Endothelial cell of umbilical vein (primary cell): ENCODE results near the gene UBR3. TPM values are rescaled to one million over a fixed set of nuclear protein-coding genes. Genes with fewer than 3 reads are reported as not detected.

Source experiments
- BruUV-seq: library from RNA; stranded (reverse); fragments of 400-500 nt; replicated peaks from 2 replicates; lab custom pipeline; 2021; lab: Mats Ljungman, UMichigan
- CTCF ChIA-PET: fragments of 300-600, 350-600 bp; sonication (Branson Sonifier 250); formaldehyde crosslinking; loops from one replicate; lab custom pipeline; 2021; ENCODE audit warnings: antibody characterized with exemption, inconsistent platforms; lab: Charles Lee
- POLR2A ChIA-PET: fragments of 300-600, 350-600 bp; sonication (Branson Sonifier 250); formaldehyde crosslinking; loops from one replicate; lab custom pipeline; 2021; ENCODE audit warnings: antibody characterized with exemption, inconsistent platforms; lab: Charles Lee
- DNase-seq: peaks from one replicate; pipeline ENCODE4 v3.0.0-alpha.2; 2011; ENCODE audit warnings: low read depth, low spot score
- FAIRE-seq: peaks from 2 replicates; lab custom pipeline; 2011; peaks lifted over from hg19 to GRCh38; lab: Jason Lieb, UNC
- H2AFZ ChIP-seq: 2 replicates; pipeline ENCODE4 v1.6.0; 2012; ENCODE audit warnings: low read depth, low read length, control low read depth, inconsistent platforms
- H3K27ac ChIP-seq: 2 replicates; pipeline ENCODE4 v1.5.1; 2011; ENCODE audit warnings: low read depth, mild to moderate bottlenecking, control low read depth, low read length, moderate library complexity; ENCODE audit not compliant: insufficient read depth
- H3K27me3 ChIP-seq, 2 experiments: 2 replicates each; pipeline versions ENCODE4 v1.6.0 to v1.6.1; 2011; ENCODE audit warnings: low read length in 2 of 2, mixed read lengths in 1 of 2; ENCODE audit not compliant: control insufficient read depth in 2 of 2, insufficient read depth in 2 of 2
- H3K36me3 ChIP-seq, 2 experiments: 2 replicates in 1 of 2; 3 replicates in 1 of 2; pipeline ENCODE4 v1.5.1; 2011; ENCODE audit warnings: low read length in 2 of 2, mild to moderate bottlenecking in 1 of 2, moderate library complexity in 1 of 2; ENCODE audit not compliant: control insufficient read depth in 2 of 2, insufficient read depth in 2 of 2; ENCODE audit errors: extremely low read depth in 1 of 2
- H3K4me1 ChIP-seq: 3 replicates; pipeline ENCODE4 v1.5.1; 2011; ENCODE audit warnings: mild to moderate bottlenecking, low read length; ENCODE audit not compliant: control insufficient read depth, insufficient read depth; ENCODE audit errors: extremely low read depth
- H3K4me2 ChIP-seq: 2 replicates; pipeline ENCODE4 v1.6.1; 2011; ENCODE audit warnings: low read length, control low read depth, mixed read lengths; ENCODE audit not compliant: insufficient read depth
- H3K4me3 ChIP-seq, 3 experiments: fragments of 200-600 bp in 1 of 3; sonication (generic), shearing (Covaris generic) in 1 of 3; replicated peaks in 1 of 3; 2 replicates each; pipeline ENCODE4 v1.5.1; 2011 to 2016; ENCODE audit warnings: control low read depth in 3 of 3, low read length in 3 of 3, mild to moderate bottlenecking in 2 of 3, inconsistent platforms in 1 of 3, low read depth in 1 of 3, moderate library complexity in 1 of 3; ENCODE audit not compliant: insufficient read depth in 1 of 3
- H3K79me2 ChIP-seq: 2 replicates; pipeline ENCODE4 v1.6.0; 2012; ENCODE audit warnings: low read length, inconsistent platforms; ENCODE audit not compliant: control insufficient read depth, insufficient read depth
- H3K9ac ChIP-seq: replicated peaks from 2 replicates; pipeline ENCODE3; 2011; ENCODE audit warnings: low read length, control low read depth; ENCODE audit not compliant: insufficient read depth; ENCODE audit errors: extremely low read depth
- H3K9me1 ChIP-seq: replicated peaks from 3 replicates; pipeline ENCODE4 v1.6.0; 2011; ENCODE audit warnings: mild to moderate bottlenecking, low read length; ENCODE audit not compliant: control insufficient read depth, insufficient read depth; ENCODE audit errors: extremely low read depth
- H3K9me3 ChIP-seq: replicated peaks from 2 replicates; pipeline ENCODE4 v1.5.1; 2012; ENCODE audit warnings: low read length, inconsistent platforms; ENCODE audit not compliant: control insufficient read depth, insufficient read depth
- H4K20me1 ChIP-seq: replicated peaks from 2 replicates; pipeline ENCODE3; 2011; ENCODE audit warnings: mild to moderate bottlenecking, low read length; ENCODE audit not compliant: control insufficient read depth, insufficient read depth; ENCODE audit errors: extremely low read depth
- CTCF ChIP-seq, 2 donors: IDR thresholded peaks; 1 replicate in 1 of 2; 2 replicates in 1 of 2; pipeline ENCODE4 v1.5.1; 2011; ENCODE audit warnings: low read length in 2 of 2, mild to moderate bottlenecking in 2 of 2, moderate library complexity in 2 of 2, control low read depth in 1 of 2, inconsistent platforms in 1 of 2, low read depth in 1 of 2; ENCODE audit not compliant: insufficient read depth in 1 of 2; ENCODE audit errors: extremely low read depth in 1 of 2
- EZH2 ChIP-seq: IDR thresholded peaks from 2 replicates; pipeline ENCODE4 v1.6.1; 2012; ENCODE audit warnings: borderline replicate concordance, low read depth, mild to moderate bottlenecking, moderate library complexity, low read length, inconsistent platforms; ENCODE audit not compliant: severe bottlenecking
- FOS ChIP-seq: IDR thresholded peaks from 2 replicates; pipeline ENCODE4 v1.6.1; 2011; ENCODE audit warnings: mild to moderate bottlenecking, low read length, moderate library complexity, borderline replicate concordance; ENCODE audit not compliant: insufficient read depth
- GATA2 ChIP-seq: IDR thresholded peaks from 2 replicates; pipeline ENCODE4 v1.7.0; 2011; ENCODE audit warnings: low read depth, mild to moderate bottlenecking, moderate library complexity, mixed read lengths, low read length; ENCODE audit not compliant: insufficient read length, insufficient read depth
- JUN ChIP-seq: IDR thresholded peaks from 2 replicates; pipeline ENCODE4 v1.6.1; 2011; ENCODE audit warnings: borderline replicate concordance, low read depth; ENCODE audit not compliant: insufficient read length, insufficient read depth
- MAX ChIP-seq: IDR thresholded peaks from 2 replicates; pipeline ENCODE4 v1.6.1; 2011; ENCODE audit not compliant: insufficient read depth, insufficient read length
- MYC ChIP-seq: IDR thresholded peaks from one replicate; pipeline ENCODE4 v1.6.1; 2011; ENCODE audit warnings: mild to moderate bottlenecking, low read depth, low read length
- POLR2A ChIP-seq: IDR thresholded peaks from 2 replicates; pipeline ENCODE4 v1.6.1; 2012; ENCODE audit warnings: low read depth, mild to moderate bottlenecking, control low read depth, low read length
- POLR2AphosphoS5 ChIP-seq: IDR thresholded peaks from 2 replicates; pipeline ENCODE4 v1.6.1; 2012; ENCODE audit warnings: low read depth, mild to moderate bottlenecking, control low read depth, low read length, moderate library complexity; ENCODE audit not compliant: insufficient read depth
- dilution Hi-C: fragments of 300-500 bp; cut with MboI; formaldehyde crosslinking; loops from one replicate; pipeline ENCODE4 v1.15.0; 2019; ENCODE audit warnings: low sequenced_read_pairs; ENCODE audit not compliant: extremely low pct_ligation_motif_present
- intact Hi-C: fragments of 100-400 bp; cut with micrococcal nuclease; formaldehyde crosslinking; loops from one replicate; pipeline ENCODE4 v1.10.0; 2022
- polyA plus RNA-seq, 4 experiments: library from polyadenylated mRNA; depleted of rRNA in 3 of 4; stranded (reverse) in 3 of 4; unstranded in 1 of 4; fragments of >200 nt; gene quantifications; 2 replicates each; pipeline versions ENCODE4 v1.2.1 to v1.2.3, GENCODE V29; 2011 to 2012; ENCODE audit warnings: missing spikeins in 1 of 4
- total RNA-seq: library from RNA; stranded (reverse); gene quantifications from 2 replicates; pipeline ENCODE4 v1.2.3, GENCODE V29; 2021

Gene UBR3
- total and polyA plus RNA-seq, 2 donors (not counting 3 experiments of a cell fraction or from before 2014, with no cell fraction given) = 5.3 to 27.5 TPM

- FAIRE-seq (no peak), DNase-seq (no peak)
- Histone ChIP-seq H3K9me1 (no peaks in the 10 kb centered on the region), H2AFZ (no peak overlapping the region), H3K79me2 (no peaks in the 10 kb centered on the region), H3K27ac (no peak overlapping the region), H3K36me3 (no peaks in the 10 kb centered on the region), H3K9ac (no peak overlapping the region), H3K4me2 (no peak overlapping the region), H3K4me3 (no peak overlapping the region), H4K20me1 (no peaks in the 10 kb centered on the region), H3K27me3 (no peaks in the 10 kb centered on the region), H3K9me3 (no peaks in the 10 kb centered on the region), H3K4me1 (no peaks in the 10 kb centered on the region)
- no peak for TF ChIP-seq JUN
- intact Hi-C loops = no loop called here
- CTCF ChIA-PET = interaction anchor here (1.2 kb wide), 1 partner anchor 33 kb away, joined by 3 read pairs; no protein-coding TSS in a partner anchor
- no TSS peak for BruUV-seq
- dilution Hi-C loops = no loop called here
- POLR2A ChIA-PET = no interaction called here
These were observed 79.5 kb downstream of the UBR3 start for GRCh38 chr2:169906731-169907130.

- CTCF ChIA-PET = interaction anchor here (0.5 to 1.7 kb wide), 6 partner anchors 8 to 344 kb away, joined by 3 to 5 read pairs (median 4); partner anchors contain the start of gene METTL5
- FAIRE-seq = no peak
- no peak overlapping the region for H3K9ac ChIP-seq
- no peaks in the 10 kb centered on the region for H3K79me2 ChIP-seq
- no peaks in the 10 kb centered on the region for H3K4me1 ChIP-seq
- H3K9me1 ChIP-seq = no peaks in the 10 kb centered on the region
- POLR2A ChIA-PET = no interaction called here
- intact Hi-C loops = no loop called here
- H3K27ac ChIP-seq = no peak overlapping the region
- H3K27me3 ChIP-seq = no peaks in the 10 kb centered on the region
- no peak for DNase-seq
- BruUV-seq = no TSS peak
- no peak overlapping the region for H2AFZ ChIP-seq
- TF ChIP-seq FOS (no peak), CTCF (IDR thresholded peaks at IDR 0.05; ENCODE audit: extremely low read depth in 1 of 2, insufficient read depth in 1 of 2, low read depth in 1 of 2, low read length in 2 of 2) (no peak), EZH2 (no peak), MYC (no peak), GATA2 (no peak), MAX (no peak), JUN (no peak), POLR2A (no peak), POLR2AphosphoS5 (no peak)
- H3K4me3 ChIP-seq = no peak overlapping the region
- no peak overlapping the region for H3K4me2 ChIP-seq
- no peaks in the 10 kb centered on the region for H3K9me3 ChIP-seq
- no peaks in the 10 kb centered on the region for H4K20me1 ChIP-seq
- no peaks in the 10 kb centered on the region for H3K36me3 ChIP-seq
- dilution Hi-C loops = no loop called here
These were observed 82.1 kb downstream of the UBR3 start for GRCh38 chr2:169909376-169909775.
